Measurements from ENCODE around the gene MTREX.

The MTREX gene

DNA sequence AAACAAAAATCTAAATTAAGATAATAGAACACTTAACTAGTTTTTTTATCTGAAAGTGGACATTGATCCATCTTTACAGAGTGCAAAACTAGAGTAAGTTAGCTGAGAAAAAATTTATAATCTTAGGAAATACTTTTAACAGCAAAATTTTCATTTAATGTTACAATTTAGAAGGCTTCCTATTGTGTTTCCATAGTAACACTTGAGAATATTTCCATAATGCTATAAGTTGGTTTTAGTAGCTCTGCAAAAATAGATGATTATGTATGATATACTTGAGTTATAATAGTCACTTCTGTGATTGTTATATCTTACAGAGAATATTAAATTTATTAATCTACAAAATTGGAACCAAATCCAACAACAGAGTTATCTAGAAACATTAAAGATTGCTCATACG is 78.6 kb downstream of the MTREX start:
- TF ChIP-seq, protein P1, sequence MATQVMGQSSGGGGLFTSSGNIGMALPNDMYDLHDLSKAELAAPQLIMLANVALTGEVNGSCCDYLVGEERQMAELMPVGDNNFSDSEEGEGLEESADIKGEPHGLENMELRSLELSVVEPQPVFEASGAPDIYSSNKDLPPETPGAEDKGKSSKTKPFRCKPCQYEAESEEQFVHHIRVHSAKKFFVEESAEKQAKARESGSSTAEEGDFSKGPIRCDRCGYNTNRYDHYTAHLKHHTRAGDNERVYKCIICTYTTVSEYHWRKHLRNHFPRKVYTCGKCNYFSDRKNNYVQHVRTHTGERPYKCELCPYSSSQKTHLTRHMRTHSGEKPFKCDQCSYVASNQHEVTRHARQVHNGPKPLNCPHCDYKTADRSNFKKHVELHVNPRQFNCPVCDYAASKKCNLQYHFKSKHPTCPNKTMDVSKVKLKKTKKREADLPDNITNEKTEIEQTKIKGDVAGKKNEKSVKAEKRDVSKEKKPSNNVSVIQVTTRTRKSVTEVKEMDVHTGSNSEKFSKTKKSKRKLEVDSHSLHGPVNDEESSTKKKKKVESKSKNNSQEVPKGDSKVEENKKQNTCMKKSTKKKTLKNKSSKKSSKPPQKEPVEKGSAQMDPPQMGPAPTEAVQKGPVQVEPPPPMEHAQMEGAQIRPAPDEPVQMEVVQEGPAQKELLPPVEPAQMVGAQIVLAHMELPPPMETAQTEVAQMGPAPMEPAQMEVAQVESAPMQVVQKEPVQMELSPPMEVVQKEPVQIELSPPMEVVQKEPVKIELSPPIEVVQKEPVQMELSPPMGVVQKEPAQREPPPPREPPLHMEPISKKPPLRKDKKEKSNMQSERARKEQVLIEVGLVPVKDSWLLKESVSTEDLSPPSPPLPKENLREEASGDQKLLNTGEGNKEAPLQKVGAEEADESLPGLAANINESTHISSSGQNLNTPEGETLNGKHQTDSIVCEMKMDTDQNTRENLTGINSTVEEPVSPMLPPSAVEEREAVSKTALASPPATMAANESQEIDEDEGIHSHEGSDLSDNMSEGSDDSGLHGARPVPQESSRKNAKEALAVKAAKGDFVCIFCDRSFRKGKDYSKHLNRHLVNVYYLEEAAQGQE (IDR thresholded peaks at IDR 0.05; ENCODE audit: low read depth): no peak
- TF ChIP-seq, protein P2, sequence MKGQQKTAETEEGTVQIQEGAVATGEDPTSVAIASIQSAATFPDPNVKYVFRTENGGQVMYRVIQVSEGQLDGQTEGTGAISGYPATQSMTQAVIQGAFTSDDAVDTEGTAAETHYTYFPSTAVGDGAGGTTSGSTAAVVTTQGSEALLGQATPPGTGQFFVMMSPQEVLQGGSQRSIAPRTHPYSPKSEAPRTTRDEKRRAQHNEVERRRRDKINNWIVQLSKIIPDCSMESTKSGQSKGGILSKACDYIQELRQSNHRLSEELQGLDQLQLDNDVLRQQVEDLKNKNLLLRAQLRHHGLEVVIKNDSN (IDR thresholded peaks at IDR 0.05): no peak
- TF ChIP-seq NFIC (IDR thresholded peaks at IDR 0.05) (no peak), TAF1 (IDR thresholded peaks at IDR 0.05; ENCODE audit: low read depth) (no peak), RAD21 (IDR thresholded peaks at IDR 0.05; ENCODE audit: low read depth) (no peak)

DNA sequence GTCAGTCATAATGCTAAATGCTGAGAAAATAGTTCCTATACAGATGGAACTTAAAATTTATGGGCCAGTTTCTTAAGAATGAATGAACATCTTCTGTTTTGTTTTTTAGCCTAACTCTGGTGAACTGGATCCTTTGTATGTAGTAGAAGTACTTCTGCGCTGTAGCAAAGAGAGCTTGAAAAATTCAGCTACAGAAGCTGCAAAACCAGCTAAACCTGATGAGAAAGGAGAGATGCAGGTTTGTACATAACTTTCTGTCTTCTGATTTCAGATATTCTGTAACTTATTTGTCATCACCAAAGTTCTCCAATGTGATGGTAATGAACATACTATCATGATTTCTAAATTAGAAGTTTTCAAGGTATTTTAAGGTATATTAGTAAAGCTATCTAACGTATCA is 80.1 kb downstream of the MTREX start:
- TF ChIP-seq, protein P1 (IDR thresholded peaks at IDR 0.05; ENCODE audit: low read depth): no peak
- no peak for TF ChIP-seq ZBTB7A (IDR thresholded peaks at IDR 0.05; ENCODE audit: low read depth)
- TF ChIP-seq FOXM1 (IDR thresholded peaks at IDR 0.05; ENCODE audit: borderline replicate concordance, low read depth): no peak
- TF ChIP-seq NFIC (IDR thresholded peaks at IDR 0.05): no peak
- no peak for TF ChIP-seq RAD21 (IDR thresholded peaks at IDR 0.05; ENCODE audit: low read depth)

DNA sequence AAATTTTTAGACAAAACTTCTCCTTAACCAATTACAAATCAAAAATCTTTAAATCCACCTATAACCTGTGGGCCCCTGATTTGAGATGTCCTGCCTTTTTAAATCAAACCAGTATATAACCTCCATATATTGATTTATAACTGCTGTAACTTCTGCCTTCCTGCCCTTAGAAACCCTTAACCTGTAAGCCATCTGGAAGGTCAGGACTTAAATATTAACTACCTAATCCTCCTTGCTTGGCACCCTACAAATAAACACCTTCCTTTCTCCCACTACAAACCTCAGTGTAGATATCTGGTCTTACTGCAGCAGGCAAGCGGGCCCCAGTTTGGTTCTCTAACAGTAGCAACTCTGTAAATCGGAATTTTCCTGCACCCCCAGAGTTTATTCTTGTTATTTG is 83.9 kb downstream of the MTREX start:
- TF ChIP-seq CEBPB (IDR thresholded peaks at IDR 0.05) (no peak), RAD21 (IDR thresholded peaks at IDR 0.05; ENCODE audit: low read depth) (no peak), EP300 (IDR thresholded peaks at IDR 0.05; ENCODE audit: borderline replicate concordance) (no peak), EGR1 (IDR thresholded peaks at IDR 0.05) (no peak), YY1 (IDR thresholded peaks at IDR 0.05; ENCODE audit: low read depth) (no peak), CREB1 (IDR thresholded peaks at IDR 0.05; ENCODE audit: low read depth) (no peak)
- TF ChIP-seq, protein P2 (IDR thresholded peaks at IDR 0.05): no peak
- TF ChIP-seq, protein P1 (IDR thresholded peaks at IDR 0.05; ENCODE audit: low read depth): no peak

DNA sequence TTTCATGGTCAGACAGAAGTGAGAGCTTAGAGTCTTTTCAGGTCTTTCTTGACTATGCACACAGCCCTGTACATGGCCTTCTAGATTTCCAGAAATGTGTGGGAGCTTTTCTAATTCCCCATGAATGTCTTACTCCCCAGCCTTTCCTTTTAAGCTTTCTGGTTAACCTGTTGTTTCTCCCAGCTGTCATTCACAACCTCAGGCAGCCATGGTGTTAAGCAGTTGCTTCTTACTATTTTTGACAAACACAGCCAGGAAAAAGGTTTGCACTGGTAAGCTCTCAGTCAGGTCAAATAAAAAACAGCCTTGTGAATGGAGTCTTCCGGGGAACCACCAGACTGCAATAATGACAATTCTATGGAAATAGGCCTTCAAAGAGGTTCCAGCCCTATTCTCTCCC is 84.9 kb downstream of the MTREX start:
- no peak for TF ChIP-seq EGR1 (IDR thresholded peaks at IDR 0.05)
- no peak for TF ChIP-seq TAF1 (IDR thresholded peaks at IDR 0.05; ENCODE audit: low read depth)
- TF ChIP-seq TEAD4 (IDR thresholded peaks at IDR 0.05): no peak
- TF ChIP-seq, protein P2 (IDR thresholded peaks at IDR 0.05): no peak
- no peak for TF ChIP-seq TCF12 (IDR thresholded peaks at IDR 0.05; ENCODE audit: low read depth)
- TF ChIP-seq RAD21 (IDR thresholded peaks at IDR 0.05; ENCODE audit: low read depth): no peak
- no peak for TF ChIP-seq ZBTB7A (IDR thresholded peaks at IDR 0.05; ENCODE audit: low read depth)
- no peak for TF ChIP-seq NFIC (IDR thresholded peaks at IDR 0.05)
- TF ChIP-seq, protein P1 (IDR thresholded peaks at IDR 0.05; ENCODE audit: low read depth): no peak
- no peak for TF ChIP-seq FOXM1 (IDR thresholded peaks at IDR 0.05; ENCODE audit: borderline replicate concordance, low read depth)
- TF ChIP-seq, protein P3, sequence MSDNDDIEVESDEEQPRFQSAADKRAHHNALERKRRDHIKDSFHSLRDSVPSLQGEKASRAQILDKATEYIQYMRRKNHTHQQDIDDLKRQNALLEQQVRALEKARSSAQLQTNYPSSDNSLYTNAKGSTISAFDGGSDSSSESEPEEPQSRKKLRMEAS (IDR thresholded peaks at IDR 0.05): no peak
- TF ChIP-seq CREB1 (IDR thresholded peaks at IDR 0.05; ENCODE audit: low read depth): no peak
- no peak for TF ChIP-seq CEBPB (IDR thresholded peaks at IDR 0.05)
- no peak for TF ChIP-seq YY1 (IDR thresholded peaks at IDR 0.05; ENCODE audit: low read depth)
- no peak for TF ChIP-seq EP300 (IDR thresholded peaks at IDR 0.05; ENCODE audit: borderline replicate concordance)
